COLO668 (cell line): ENCODE data around the gene MRPS27.

Experiments
- DNase-seq: peaks from one replicate; lab custom pipeline; 2025; ENCODE audit not compliant: unreplicated experiment; lab: John Stamatoyannopoulos, UW

MRPS27 gene

GRCh38 chr5:72206160-72206559 lies 113.9 kb downstream of the MRPS27 start:
- no peak for DNase-seq

- DNase-seq, result no peak
Measured at GRCh38 chr5:72205431-72206009, 114.5 kb downstream of the MRPS27 start.

- no peak for DNase-seq
Measured at GRCh38 chr5:72204946-72205345, 115.1 kb downstream of the MRPS27 start.

GRCh38 chr5:72203251-72203845 lies 116.7 kb downstream of the MRPS27 start:
- DNase-seq, result no peak

GRCh38 chr5:72202331-72202825 lies 117.7 kb downstream of the MRPS27 start:
- no peak for DNase-seq

- DNase-seq, result no peak
Measured at GRCh38 chr5:72199681-72200080, 120.4 kb downstream of the MRPS27 start.

GRCh38 chr5:72197393-72197792 lies 122.6 kb downstream of the MRPS27 start:
- DNase-seq, result no peak

- DNase-seq, result no peak
Measured at GRCh38 chr5:72195581-72195980, 124.5 kb downstream of the MRPS27 start.

GRCh38 chr5:72194846-72195245 lies 125.2 kb downstream of the MRPS27 start:
- no peak for DNase-seq

- DNase-seq, result no peak
Measured at GRCh38 chr5:72191404-72191803, 128.6 kb downstream of the MRPS27 start.

GRCh38 chr5:72189146-72189545 lies 130.9 kb downstream of the MRPS27 start:
- no peak for DNase-seq

- no peak for DNase-seq
Measured at GRCh38 chr5:72188166-72188565, 131.9 kb downstream of the MRPS27 start.

GRCh38 chr5:72187388-72188075 lies 132.5 kb downstream of the MRPS27 start:
- DNase-seq, result no peak

GRCh38 chr5:72185496-72186329 lies 134.3 kb downstream of the MRPS27 start:
- DNase-seq, result no peak

GRCh38 chr5:72184408-72184807 lies 135.6 kb downstream of the MRPS27 start:
- no peak for DNase-seq

GRCh38 chr5:72183101-72183520 lies 136.9 kb downstream of the MRPS27 start:
- DNase-seq, result no peak

GRCh38 chr5:72182686-72183085 lies 137.4 kb downstream of the MRPS27 start:
- DNase-seq, result no peak

GRCh38 chr5:72180925-72181324 lies 139.1 kb downstream of the MRPS27 start:
- no peak for DNase-seq

- no peak for DNase-seq
Measured at GRCh38 chr5:72179816-72180440, 140.1 kb downstream of the MRPS27 start.

- no peak for DNase-seq
Measured at GRCh38 chr5:72179028-72179815, 140.8 kb downstream of the MRPS27 start.
